Spinal cord (tissue), 10 donors: ENCODE measurements around the gene NLRC5. TPM values are rescaled to one million over a fixed set of nuclear protein-coding genes. Genes with fewer than 3 reads are reported as not detected.

Experiments
- DNase-seq, 6 donors: peaks; one replicate each; pipeline versions ENCODE4 v3.0.0 to v3.0.0-alpha.2; 2013 to 2015; ENCODE audit warnings: low spot score in 6 of 6, low read depth in 4 of 6
- H3K27ac ChIP-seq: one replicate; pipeline ENCODE4 v1.5.1; 2013; ENCODE audit warnings: low read depth, low read length, control low read depth
- H3K27me3 ChIP-seq: one replicate; pipeline ENCODE4 v1.6.1; 2013; ENCODE audit warnings: low read length; ENCODE audit not compliant: control insufficient read depth, insufficient read depth
- H3K36me3 ChIP-seq: one replicate; pipeline ENCODE4 v1.6.1; 2013; ENCODE audit warnings: low read length; ENCODE audit not compliant: control insufficient read depth, insufficient read depth
- H3K4me1 ChIP-seq: one replicate; pipeline ENCODE4 v1.6.1; 2013; ENCODE audit warnings: low read length; ENCODE audit not compliant: control insufficient read depth, insufficient read depth
- H3K4me3 ChIP-seq: one replicate; pipeline ENCODE4 v1.5.1; 2013; ENCODE audit warnings: low read depth, low read length, control low read depth
- H3K9me3 ChIP-seq: one replicate; pipeline ENCODE4 v1.6.1; 2013; ENCODE audit warnings: low read length; ENCODE audit not compliant: control insufficient read depth, insufficient read depth
- WGBS: methylation state at CpG from one replicate; pipeline ENCODE4 v1.1.5; 2013; ENCODE audit warnings: missing lambda C conversion rate; ENCODE audit not compliant: insufficient coverage; 5-methylcytosine and 5-hydroxymethylcytosine counted together
- polyA plus RNA-seq, 2 donors: library from polyadenylated mRNA; unstranded; fragments of 120-200 nt; gene quantifications; one replicate each; pipeline ENCODE4 v1.2.1, GENCODE V29; 2013; ENCODE audit not compliant: insufficient read length in 2 of 2
- total RNA-seq, 2 donors: library from RNA; depleted of rRNA in 1 of 2; stranded (reverse); fragments of 120-200 nt in 1 of 2; fragments of >200 nt in 1 of 2; gene quantifications; one replicate each; pipeline versions ENCODE4 v1.2.3 to v1.2.4, GENCODE V29; 2013 to 2014
- donor health status: healthy.

The NLRC5 gene
- total and polyA plus RNA-seq, 4 donors, result 2.5 to 5.7 (median 4.8) TPM

- Histone ChIP-seq H3K27ac (no peak overlapping the region), H3K27me3 (no peaks in the 10 kb centered on the region), H3K9me3 (no peaks in the 10 kb centered on the region), H3K4me1 (no peaks in the 10 kb centered on the region), H3K4me3 (no peak overlapping the region), H3K36me3 (no peaks in the 10 kb centered on the region)
- DNase-seq, result no peak
- 80% methylated on average over 1 of the region's 5 CpGs for WGBS
Measured at GRCh38 chr16:57007050-57007449, 17.7 kb downstream of the NLRC5 start.

GRCh38 chr16:57007530-57007929 is 18.2 kb downstream of the NLRC5 start:
- DNase-seq, result no peak

GRCh38 chr16:57008440-57008839 is 19.1 kb downstream of the NLRC5 start:
- H3K4me3 ChIP-seq, result no peak overlapping the region
- H3K27ac ChIP-seq, result no peak overlapping the region
- no peaks in the 10 kb centered on the region for H3K36me3 ChIP-seq
- no peaks in the 10 kb centered on the region for H3K4me1 ChIP-seq
- H3K27me3 ChIP-seq, result no peaks in the 10 kb centered on the region
- no peaks in the 10 kb centered on the region for H3K9me3 ChIP-seq
- no peak for DNase-seq
- no CpG with 5 or more reads among the region's 1 CpG for WGBS

More at GRCh38 chr16:57007530-57007929, 18.2 kb downstream of the NLRC5 start:
- 83% methylated on average over 2 of the region's 3 CpGs for WGBS
- Histone ChIP-seq H3K27me3 (no peaks in the 10 kb centered on the region), H3K27ac (no peak overlapping the region), H3K36me3 (no peaks in the 10 kb centered on the region), H3K9me3 (no peaks in the 10 kb centered on the region), H3K4me3 (no peak overlapping the region), H3K4me1 (no peaks in the 10 kb centered on the region)

- no peak overlapping the region for H3K4me3 ChIP-seq
- DNase-seq, result no peak
- H3K27ac ChIP-seq, result no peak overlapping the region
- no peaks in the 10 kb centered on the region for H3K27me3 ChIP-seq
- no peaks in the 10 kb centered on the region for H3K4me1 ChIP-seq
- H3K9me3 ChIP-seq, result no peaks in the 10 kb centered on the region
- WGBS, result 94% methylated on average over 2 of the region's 2 CpGs
- H3K36me3 ChIP-seq, result no peaks in the 10 kb centered on the region
Measured at GRCh38 chr16:57009643-57010170, 20.4 kb downstream of the NLRC5 start.

- DNase-seq, result no peak
- H3K27me3 ChIP-seq, result no peaks in the 10 kb centered on the region
- peaks cover 2% of the 10 kb centered on the region for H3K9me3 ChIP-seq
- H3K4me3 ChIP-seq, result no peak overlapping the region
- 65% methylated on average over 6 of the region's 13 CpGs for WGBS
- H3K4me1 ChIP-seq, result no peaks in the 10 kb centered on the region
- no peaks in the 10 kb centered on the region for H3K36me3 ChIP-seq
- no peak overlapping the region for H3K27ac ChIP-seq
Measured at GRCh38 chr16:57012353-57012752, 23.0 kb downstream of the NLRC5 start.

GRCh38 chr16:57013229-57013628 is 23.9 kb downstream of the NLRC5 start:
- H3K4me1 ChIP-seq, result no peaks in the 10 kb centered on the region
- H3K4me3 ChIP-seq, result no peak overlapping the region
- no peaks in the 10 kb centered on the region for H3K36me3 ChIP-seq
- H3K9me3 ChIP-seq, result peaks cover 2% of the 10 kb centered on the region
- no CpG with 5 or more reads among the region's 2 CpGs for WGBS
- H3K27me3 ChIP-seq, result no peaks in the 10 kb centered on the region
- no peak overlapping the region for H3K27ac ChIP-seq
- no peak for DNase-seq

- no peaks in the 10 kb centered on the region for H3K36me3 ChIP-seq
- peaks cover 2% of the 10 kb centered on the region for H3K9me3 ChIP-seq
- no peak overlapping the region for H3K27ac ChIP-seq
- DNase-seq, result no peak
- no peak overlapping the region for H3K4me3 ChIP-seq
- no peaks in the 10 kb centered on the region for H3K4me1 ChIP-seq
- H3K27me3 ChIP-seq, result no peaks in the 10 kb centered on the region
- 100% methylated on average over 1 of the region's 2 CpGs for WGBS
Measured at GRCh38 chr16:57013902-57014301, 24.5 kb downstream of the NLRC5 start.

- 83% methylated on average over 1 of the region's 6 CpGs for WGBS
- DNase-seq, result no peak
- no peak overlapping the region for H3K4me3 ChIP-seq
- H3K4me1 ChIP-seq, result no peaks in the 10 kb centered on the region
- no peak overlapping the region for H3K27ac ChIP-seq
- peaks cover 2% of the 10 kb centered on the region for H3K9me3 ChIP-seq
- H3K36me3 ChIP-seq, result peaks cover 2% of the 10 kb centered on the region
- no peaks in the 10 kb centered on the region for H3K27me3 ChIP-seq
Measured at GRCh38 chr16:57016301-57016700, 26.9 kb downstream of the NLRC5 start.

- Histone ChIP-seq H3K36me3 (peaks cover 2% of the 10 kb centered on the region), H3K9me3 (peaks cover 2% of the 10 kb centered on the region), H3K4me3 (no peak overlapping the region), H3K27me3 (no peaks in the 10 kb centered on the region), H3K4me1 (no peaks in the 10 kb centered on the region), H3K27ac (no peak overlapping the region)
- WGBS, result 78% methylated on average over 6 of the region's 6 CpGs
- no peak for DNase-seq
Measured at GRCh38 chr16:57016831-57017230, 27.5 kb downstream of the NLRC5 start.

- no CpG with 5 or more reads among the region's 1 CpG for WGBS
- Histone ChIP-seq H3K27ac (no peak overlapping the region), H3K4me1 (no peaks in the 10 kb centered on the region), H3K36me3 (peaks cover 2% of the 10 kb centered on the region), H3K4me3 (no peak overlapping the region), H3K27me3 (no peaks in the 10 kb centered on the region), H3K9me3 (peaks cover 2% of the 10 kb centered on the region)
- DNase-seq, result no peak
Measured at GRCh38 chr16:57017251-57017650, 27.9 kb downstream of the NLRC5 start.
